GM12874 (cell line): Measurements from ENCODE around the gene KRT16.
"Not testable (repeated sequence)": the region's sequence is repeated elsewhere in the genome, so short reads cannot be mapped to it uniquely, and the experiment has no call there.

Experiments used
- CTCF ChIP-seq: IDR thresholded peaks from 2 replicates; pipeline ENCODE4 v1.5.1; 2011; ENCODE audit warnings: low read depth, mild to moderate bottlenecking, control low read depth, low read length, moderate library complexity; ENCODE audit not compliant: insufficient read depth

Gene KRT16

GRCh38 chr17:41612376-41613160 lies at the start of gene KRT16:
Gene KRT16 (minus strand): TSS chr17:41612767. CDS start chr17:41612688, 79 bp downstream.
- not testable (repeated sequence) for TF ChIP-seq CTCF

GRCh38 chr17:41660221-41660711 lies 47.7 kb upstream of the KRT16 start:
- no peak for TF ChIP-seq CTCF

GRCh38 chr17:41659427-41660212 lies 47.1 kb upstream of the KRT16 start:
- no peak for TF ChIP-seq CTCF

GRCh38 chr17:41658846-41659245 lies 46.3 kb upstream of the KRT16 start:
- TF ChIP-seq CTCF: no peak

- no peak for TF ChIP-seq CTCF
Measured at GRCh38 chr17:41657936-41658335, 45.4 kb upstream of the KRT16 start.

GRCh38 chr17:41657176-41657754 lies 44.7 kb upstream of the KRT16 start:
- no peak for TF ChIP-seq CTCF

GRCh38 chr17:41656249-41657023 lies 43.9 kb upstream of the KRT16 start:
- no peak for TF ChIP-seq CTCF
